HEK293 (cell line): ENCODE results near the gene RTBDN.

Source experiments
- GLI4 ChIP-seq: fragments of 450-650 bp; formaldehyde crosslinking; IDR thresholded peaks from 2 replicates; pipeline ENCODE4 v1.5.1; 2016; ENCODE audit warnings: missing biosample characterization, missing genetic modification characterization
- HOXD13 ChIP-seq: sonication (generic); formaldehyde crosslinking; IDR thresholded peaks from 2 replicates; pipeline ENCODE4 v1.8.0; 2022; ENCODE audit warnings: missing genetic modification reagents, borderline replicate concordance
- KLF7 ChIP-seq: fragments of 450-650 bp; formaldehyde crosslinking; IDR thresholded peaks from 2 replicates; pipeline ENCODE4 v1.5.1; 2016; ENCODE audit warnings: missing biosample characterization, missing genetic modification characterization, borderline replicate concordance
- PRDM1 ChIP-seq: fragments of 450-650 bp; formaldehyde crosslinking; IDR thresholded peaks from 2 replicates; pipeline ENCODE4; 2016; ENCODE audit warnings: missing biosample characterization, missing genetic modification characterization
- SP3 ChIP-seq: fragments of 450-650 bp; formaldehyde crosslinking; IDR thresholded peaks from 2 replicates; pipeline ENCODE4 v1.5.1; 2016; ENCODE audit warnings: missing biosample characterization, missing genetic modification characterization
- ZNF112 ChIP-seq: fragments of 450-650 bp; formaldehyde crosslinking; IDR thresholded peaks from 2 replicates; pipeline ENCODE4 v1.5.0; 2017; ENCODE audit warnings: missing biosample characterization, missing genetic modification characterization
- ZNF311 ChIP-seq: fragments of 450-650 bp; formaldehyde crosslinking; IDR thresholded peaks from 2 replicates; pipeline ENCODE4 v1.5.1; 2017; ENCODE audit warnings: missing biosample characterization, missing genetic modification characterization, borderline replicate concordance
- ZNF416 ChIP-seq: fragments of 450-650 bp; formaldehyde crosslinking; IDR thresholded peaks from 2 replicates; pipeline ENCODE4 v1.5.1; 2016; ENCODE audit warnings: missing biosample characterization, missing genetic modification characterization
- ZNF423 ChIP-seq: fragments of 450-650 bp; formaldehyde crosslinking; IDR thresholded peaks from 2 replicates; pipeline ENCODE4 v1.5.1; 2016; ENCODE audit warnings: missing biosample characterization, missing genetic modification characterization
- ZNF510 ChIP-seq: fragments of 450-650 bp; formaldehyde crosslinking; IDR thresholded peaks from 2 replicates; pipeline ENCODE4 v1.5.1; 2018; ENCODE audit warnings: mild to moderate bottlenecking, missing genetic modification characterization, missing biosample characterization; ENCODE audit not compliant: insufficient replicate concordance
- ZNF521 ChIP-seq: fragments of 450-650 bp; formaldehyde crosslinking; IDR thresholded peaks from 2 replicates; pipeline ENCODE4 v1.5.1; 2017; ENCODE audit warnings: missing biosample characterization, mild to moderate bottlenecking, missing genetic modification characterization
- ZNF560 ChIP-seq: fragments of 450-650 bp; formaldehyde crosslinking; IDR thresholded peaks from 2 replicates; pipeline ENCODE4 v1.5.1; 2017; ENCODE audit warnings: missing biosample characterization, missing genetic modification characterization, borderline replicate concordance
- ZNF561 ChIP-seq: fragments of 450-650 bp; IDR thresholded peaks from 2 replicates; pipeline ENCODE4 v1.5.1; 2018; ENCODE audit warnings: missing biosample characterization, missing genetic modification characterization, borderline replicate concordance
- ZNF571 ChIP-seq: fragments of 450-650 bp; formaldehyde crosslinking; IDR thresholded peaks from 2 replicates; pipeline ENCODE4 v1.5.0; 2017; ENCODE audit warnings: missing biosample characterization, missing genetic modification characterization
- ZNF610 ChIP-seq: fragments of 450-650 bp; formaldehyde crosslinking; IDR thresholded peaks from 2 replicates; pipeline ENCODE4 v1.5.1; 2016; ENCODE audit warnings: missing biosample characterization, missing genetic modification characterization, borderline replicate concordance
- ZNF623 ChIP-seq: fragments of 450-650 bp; formaldehyde crosslinking; IDR thresholded peaks from 2 replicates; pipeline ENCODE4 v1.5.1; 2016; ENCODE audit warnings: missing biosample characterization, missing genetic modification characterization
- ZNF624 ChIP-seq: fragments of 450-650 bp; formaldehyde crosslinking; IDR thresholded peaks from 2 replicates; pipeline ENCODE4 v1.5.1; 2017; ENCODE audit warnings: missing biosample characterization, missing genetic modification characterization
- TF ChIP-seq, protein P1 (sequence below): fragments of 450-650 bp; formaldehyde crosslinking; IDR thresholded peaks from 2 replicates; pipeline ENCODE4 v1.5.1; 2017; ENCODE audit warnings: missing biosample characterization, missing genetic modification characterization
- TF ChIP-seq, protein P2 (sequence below): fragments of 450-650 bp; formaldehyde crosslinking; IDR thresholded peaks from 2 replicates; pipeline ENCODE4 v1.5.1; 2016; ENCODE audit warnings: missing biosample characterization, missing genetic modification characterization
- TF ChIP-seq, protein P3 (sequence below): fragments of 450-650 bp; formaldehyde crosslinking; IDR thresholded peaks from 2 replicates; pipeline ENCODE4 v1.5.1; 2016; ENCODE audit warnings: missing biosample characterization, missing genetic modification characterization, borderline replicate concordance
- TF ChIP-seq, protein P4 (sequence below): fragments of 450-650 bp; formaldehyde crosslinking; IDR thresholded peaks from 2 replicates; pipeline ENCODE4 v1.5.1; 2017; ENCODE audit warnings: missing biosample characterization, missing genetic modification characterization
- TF ChIP-seq, protein P5 (sequence below): fragments of 450-650 bp; formaldehyde crosslinking; IDR thresholded peaks from 2 replicates; pipeline ENCODE4 v1.5.1; 2017; ENCODE audit warnings: missing biosample characterization, missing genetic modification characterization
- TF ChIP-seq, protein P6 (sequence below): fragments of 450-650 bp; formaldehyde crosslinking; IDR thresholded peaks from 2 replicates; pipeline ENCODE4 v1.5.1; 2016; ENCODE audit warnings: missing biosample characterization, missing genetic modification characterization, low read depth
- TF ChIP-seq, protein P7 (sequence below): fragments of 450-650 bp; formaldehyde crosslinking; IDR thresholded peaks from 2 replicates; pipeline ENCODE4 v1.5.1; 2017; ENCODE audit warnings: missing biosample characterization, mild to moderate bottlenecking, missing genetic modification characterization, moderate library complexity

The RTBDN gene

DNA sequence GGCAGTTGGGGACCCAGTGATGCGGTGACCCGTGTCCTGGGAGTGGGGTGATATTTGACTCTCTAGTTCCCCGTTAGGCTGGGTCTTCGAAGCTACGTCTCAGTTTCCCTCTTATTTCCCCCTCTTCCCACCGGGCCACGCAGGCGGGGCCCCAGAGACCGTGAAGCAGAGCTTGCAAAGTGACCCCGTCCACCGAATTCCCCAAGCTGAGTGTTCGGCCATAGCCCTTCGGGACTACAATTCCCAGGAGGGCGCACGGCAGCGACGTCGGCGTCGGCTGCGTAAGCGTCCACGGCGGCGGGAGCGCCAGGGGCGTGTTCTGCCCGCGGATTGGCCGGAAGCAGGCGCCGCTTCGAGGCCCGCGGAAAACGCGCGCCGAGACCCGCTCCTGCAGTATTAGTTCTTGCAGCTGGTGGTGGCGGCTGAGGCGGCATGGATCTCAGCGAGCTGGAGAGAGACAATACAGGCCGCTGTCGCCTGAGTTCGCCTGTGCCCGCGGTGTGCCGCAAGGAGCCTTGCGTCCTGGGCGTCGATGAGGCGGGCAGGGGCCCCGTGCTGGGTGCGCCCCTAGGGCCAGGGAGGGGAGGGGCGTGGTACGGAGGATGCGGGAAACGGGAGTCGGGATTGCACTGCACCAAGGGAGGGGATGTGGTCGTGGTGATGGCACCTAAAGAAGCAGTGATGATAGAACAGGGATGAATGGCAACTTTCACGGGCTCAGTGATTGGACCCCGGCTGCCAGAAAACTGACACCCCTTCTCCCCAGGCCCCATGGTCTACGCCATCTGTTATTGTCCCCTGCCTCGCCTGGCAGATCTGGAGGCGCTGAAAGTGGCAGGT lies 27.9 kb downstream of the RTBDN start, which contains the start of gene RNASEH2A (continued):
- TF ChIP-seq ZNF623 (tag by site-specific recombination): no peak
- TF ChIP-seq, protein P1, sequence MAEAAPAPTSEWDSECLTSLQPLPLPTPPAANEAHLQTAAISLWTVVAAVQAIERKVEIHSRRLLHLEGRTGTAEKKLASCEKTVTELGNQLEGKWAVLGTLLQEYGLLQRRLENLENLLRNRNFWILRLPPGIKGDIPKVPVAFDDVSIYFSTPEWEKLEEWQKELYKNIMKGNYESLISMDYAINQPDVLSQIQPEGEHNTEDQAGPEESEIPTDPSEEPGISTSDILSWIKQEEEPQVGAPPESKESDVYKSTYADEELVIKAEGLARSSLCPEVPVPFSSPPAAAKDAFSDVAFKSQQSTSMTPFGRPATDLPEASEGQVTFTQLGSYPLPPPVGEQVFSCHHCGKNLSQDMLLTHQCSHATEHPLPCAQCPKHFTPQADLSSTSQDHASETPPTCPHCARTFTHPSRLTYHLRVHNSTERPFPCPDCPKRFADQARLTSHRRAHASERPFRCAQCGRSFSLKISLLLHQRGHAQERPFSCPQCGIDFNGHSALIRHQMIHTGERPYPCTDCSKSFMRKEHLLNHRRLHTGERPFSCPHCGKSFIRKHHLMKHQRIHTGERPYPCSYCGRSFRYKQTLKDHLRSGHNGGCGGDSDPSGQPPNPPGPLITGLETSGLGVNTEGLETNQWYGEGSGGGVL: peak; percentile 56; the same call in 1 of the 2 replicates
- 0 out of 2 replicates have a peak, but pooled peaks have one; percentile 40 for TF ChIP-seq ZNF416
- TF ChIP-seq ZNF560 (tag by site-specific recombination): no peak
- TF ChIP-seq ZNF521 (tag by site-specific recombination): no peak
- TF ChIP-seq, protein P2, sequence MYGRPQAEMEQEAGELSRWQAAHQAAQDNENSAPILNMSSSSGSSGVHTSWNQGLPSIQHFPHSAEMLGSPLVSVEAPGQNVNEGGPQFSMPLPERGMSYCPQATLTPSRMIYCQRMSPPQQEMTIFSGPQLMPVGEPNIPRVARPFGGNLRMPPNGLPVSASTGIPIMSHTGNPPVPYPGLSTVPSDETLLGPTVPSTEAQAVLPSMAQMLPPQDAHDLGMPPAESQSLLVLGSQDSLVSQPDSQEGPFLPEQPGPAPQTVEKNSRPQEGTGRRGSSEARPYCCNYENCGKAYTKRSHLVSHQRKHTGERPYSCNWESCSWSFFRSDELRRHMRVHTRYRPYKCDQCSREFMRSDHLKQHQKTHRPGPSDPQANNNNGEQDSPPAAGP (tag by site-specific recombination): peak; percentile 97
- TF ChIP-seq ZNF510 (tag by site-specific recombination): no peak
- TF ChIP-seq ZNF571 (tag by site-specific recombination): no peak
- TF ChIP-seq ZNF610 (tag by site-specific recombination): peak; percentile 83; the same call in 1 of the 2 replicates
- TF ChIP-seq, protein P3, sequence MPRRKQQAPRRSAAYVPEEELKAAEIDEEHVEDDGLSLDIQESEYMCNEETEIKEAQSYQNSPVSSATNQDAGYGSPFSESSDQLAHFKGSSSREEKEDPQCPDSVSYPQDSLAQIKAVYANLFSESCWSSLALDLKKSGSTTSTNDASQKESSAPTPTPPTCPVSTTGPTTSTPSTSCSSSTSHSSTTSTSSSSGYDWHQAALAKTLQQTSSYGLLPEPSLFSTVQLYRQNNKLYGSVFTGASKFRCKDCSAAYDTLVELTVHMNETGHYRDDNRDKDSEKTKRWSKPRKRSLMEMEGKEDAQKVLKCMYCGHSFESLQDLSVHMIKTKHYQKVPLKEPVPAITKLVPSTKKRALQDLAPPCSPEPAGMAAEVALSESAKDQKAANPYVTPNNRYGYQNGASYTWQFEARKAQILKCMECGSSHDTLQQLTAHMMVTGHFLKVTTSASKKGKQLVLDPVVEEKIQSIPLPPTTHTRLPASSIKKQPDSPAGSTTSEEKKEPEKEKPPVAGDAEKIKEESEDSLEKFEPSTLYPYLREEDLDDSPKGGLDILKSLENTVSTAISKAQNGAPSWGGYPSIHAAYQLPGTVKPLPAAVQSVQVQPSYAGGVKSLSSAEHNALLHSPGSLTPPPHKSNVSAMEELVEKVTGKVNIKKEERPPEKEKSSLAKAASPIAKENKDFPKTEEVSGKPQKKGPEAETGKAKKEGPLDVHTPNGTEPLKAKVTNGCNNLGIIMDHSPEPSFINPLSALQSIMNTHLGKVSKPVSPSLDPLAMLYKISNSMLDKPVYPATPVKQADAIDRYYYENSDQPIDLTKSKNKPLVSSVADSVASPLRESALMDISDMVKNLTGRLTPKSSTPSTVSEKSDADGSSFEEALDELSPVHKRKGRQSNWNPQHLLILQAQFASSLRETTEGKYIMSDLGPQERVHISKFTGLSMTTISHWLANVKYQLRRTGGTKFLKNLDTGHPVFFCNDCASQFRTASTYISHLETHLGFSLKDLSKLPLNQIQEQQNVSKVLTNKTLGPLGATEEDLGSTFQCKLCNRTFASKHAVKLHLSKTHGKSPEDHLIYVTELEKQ: no peak
- TF ChIP-seq, protein P4, sequence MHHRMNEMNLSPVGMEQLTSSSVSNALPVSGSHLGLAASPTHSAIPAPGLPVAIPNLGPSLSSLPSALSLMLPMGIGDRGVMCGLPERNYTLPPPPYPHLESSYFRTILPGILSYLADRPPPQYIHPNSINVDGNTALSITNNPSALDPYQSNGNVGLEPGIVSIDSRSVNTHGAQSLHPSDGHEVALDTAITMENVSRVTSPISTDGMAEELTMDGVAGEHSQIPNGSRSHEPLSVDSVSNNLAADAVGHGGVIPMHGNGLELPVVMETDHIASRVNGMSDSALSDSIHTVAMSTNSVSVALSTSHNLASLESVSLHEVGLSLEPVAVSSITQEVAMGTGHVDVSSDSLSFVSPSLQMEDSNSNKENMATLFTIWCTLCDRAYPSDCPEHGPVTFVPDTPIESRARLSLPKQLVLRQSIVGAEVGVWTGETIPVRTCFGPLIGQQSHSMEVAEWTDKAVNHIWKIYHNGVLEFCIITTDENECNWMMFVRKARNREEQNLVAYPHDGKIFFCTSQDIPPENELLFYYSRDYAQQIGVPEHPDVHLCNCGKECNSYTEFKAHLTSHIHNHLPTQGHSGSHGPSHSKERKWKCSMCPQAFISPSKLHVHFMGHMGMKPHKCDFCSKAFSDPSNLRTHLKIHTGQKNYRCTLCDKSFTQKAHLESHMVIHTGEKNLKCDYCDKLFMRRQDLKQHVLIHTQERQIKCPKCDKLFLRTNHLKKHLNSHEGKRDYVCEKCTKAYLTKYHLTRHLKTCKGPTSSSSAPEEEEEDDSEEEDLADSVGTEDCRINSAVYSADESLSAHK (tag by site-specific recombination): peak; percentile 34; the same call in 1 of the 2 replicates
- no peak for TF ChIP-seq GLI4 (tag by site-specific recombination)
- TF ChIP-seq PRDM1: no peak
- TF ChIP-seq ZNF311 (tag by site-specific recombination): no peak
- peak; percentile 98 for TF ChIP-seq ZNF561 (tag by site-specific recombination)
- TF ChIP-seq, protein P5, sequence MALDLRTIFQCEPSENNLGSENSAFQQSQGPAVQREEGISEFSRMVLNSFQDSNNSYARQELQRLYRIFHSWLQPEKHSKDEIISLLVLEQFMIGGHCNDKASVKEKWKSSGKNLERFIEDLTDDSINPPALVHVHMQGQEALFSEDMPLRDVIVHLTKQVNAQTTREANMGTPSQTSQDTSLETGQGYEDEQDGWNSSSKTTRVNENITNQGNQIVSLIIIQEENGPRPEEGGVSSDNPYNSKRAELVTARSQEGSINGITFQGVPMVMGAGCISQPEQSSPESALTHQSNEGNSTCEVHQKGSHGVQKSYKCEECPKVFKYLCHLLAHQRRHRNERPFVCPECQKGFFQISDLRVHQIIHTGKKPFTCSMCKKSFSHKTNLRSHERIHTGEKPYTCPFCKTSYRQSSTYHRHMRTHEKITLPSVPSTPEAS (tag by site-specific recombination): no peak
- TF ChIP-seq HOXD13: no peak
- TF ChIP-seq ZNF112 (tag by site-specific recombination): no peak
- TF ChIP-seq KLF7 (tag by site-specific recombination): peak; percentile 74; the same call in 1 of the 2 replicates
- peak; percentile 85 for TF ChIP-seq SP3 (tag by site-specific recombination)
- no peak for TF ChIP-seq ZNF423 (tag by site-specific recombination)
- TF ChIP-seq, protein P6, sequence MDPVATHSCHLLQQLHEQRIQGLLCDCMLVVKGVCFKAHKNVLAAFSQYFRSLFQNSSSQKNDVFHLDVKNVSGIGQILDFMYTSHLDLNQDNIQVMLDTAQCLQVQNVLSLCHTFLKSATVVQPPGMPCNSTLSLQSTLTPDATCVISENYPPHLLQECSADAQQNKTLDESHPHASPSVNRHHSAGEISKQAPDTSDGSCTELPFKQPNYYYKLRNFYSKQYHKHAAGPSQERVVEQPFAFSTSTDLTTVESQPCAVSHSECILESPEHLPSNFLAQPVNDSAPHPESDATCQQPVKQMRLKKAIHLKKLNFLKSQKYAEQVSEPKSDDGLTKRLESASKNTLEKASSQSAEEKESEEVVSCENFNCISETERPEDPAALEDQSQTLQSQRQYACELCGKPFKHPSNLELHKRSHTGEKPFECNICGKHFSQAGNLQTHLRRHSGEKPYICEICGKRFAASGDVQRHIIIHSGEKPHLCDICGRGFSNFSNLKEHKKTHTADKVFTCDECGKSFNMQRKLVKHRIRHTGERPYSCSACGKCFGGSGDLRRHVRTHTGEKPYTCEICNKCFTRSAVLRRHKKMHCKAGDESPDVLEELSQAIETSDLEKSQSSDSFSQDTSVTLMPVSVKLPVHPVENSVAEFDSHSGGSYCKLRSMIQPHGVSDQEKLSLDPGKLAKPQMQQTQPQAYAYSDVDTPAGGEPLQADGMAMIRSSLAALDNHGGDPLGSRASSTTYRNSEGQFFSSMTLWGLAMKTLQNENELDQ (tag by site-specific recombination): no peak
- TF ChIP-seq ZNF624: no peak
- TF ChIP-seq, protein P7, sequence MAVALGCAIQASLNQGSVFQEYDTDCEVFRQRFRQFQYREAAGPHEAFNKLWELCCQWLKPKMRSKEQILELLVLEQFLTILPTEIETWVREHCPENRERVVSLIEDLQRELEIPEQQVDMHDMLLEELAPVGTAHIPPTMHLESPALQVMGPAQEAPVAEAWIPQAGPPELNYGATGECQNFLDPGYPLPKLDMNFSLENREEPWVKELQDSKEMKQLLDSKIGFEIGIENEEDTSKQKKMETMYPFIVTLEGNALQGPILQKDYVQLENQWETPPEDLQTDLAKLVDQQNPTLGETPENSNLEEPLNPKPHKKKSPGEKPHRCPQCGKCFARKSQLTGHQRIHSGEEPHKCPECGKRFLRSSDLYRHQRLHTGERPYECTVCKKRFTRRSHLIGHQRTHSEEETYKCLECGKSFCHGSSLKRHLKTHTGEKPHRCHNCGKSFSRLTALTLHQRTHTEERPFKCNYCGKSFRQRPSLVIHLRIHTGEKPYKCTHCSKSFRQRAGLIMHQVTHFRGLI (tag by site-specific recombination): no peak
